Measurements from ENCODE around the gene ACO2.

The ACO2 gene

GRCh38 chr22:41573677-41574076 is 104.8 kb downstream of the ACO2 start:
- no peak for DNase-seq (ENCODE audit: low read depth)
- TF ChIP-seq CTCF (IDR thresholded peaks at IDR 0.05; ENCODE audit: insufficient read depth, low read depth, low read length, missing control alignments): no peak
- no peak overlapping the region for H3K4me3 ChIP-seq (ENCODE audit: low read length)

GRCh38 chr22:41574847-41575381 is 106.0 kb downstream of the ACO2 start:
- TF ChIP-seq CTCF (IDR thresholded peaks at IDR 0.05; ENCODE audit: insufficient read depth, low read depth, low read length, missing control alignments): no peak
- H3K4me3 ChIP-seq (ENCODE audit: low read length): no peak overlapping the region
- DNase-seq (ENCODE audit: low read depth): no peak

GRCh38 chr22:41575533-41575932 is 106.6 kb downstream of the ACO2 start:
- no peak for TF ChIP-seq CTCF (IDR thresholded peaks at IDR 0.05; ENCODE audit: insufficient read depth, low read depth, low read length, missing control alignments)
- DNase-seq (ENCODE audit: low read depth): no peak
- no peak overlapping the region for H3K4me3 ChIP-seq (ENCODE audit: low read length)

GRCh38 chr22:41576877-41577276 is 108.0 kb downstream of the ACO2 start:
- TF ChIP-seq CTCF (IDR thresholded peaks at IDR 0.05; ENCODE audit: insufficient read depth, low read depth, low read length, missing control alignments): peak; percentile 72
- H3K4me3 ChIP-seq (ENCODE audit: low read length): no peak overlapping the region
- peak; percentile 66 for DNase-seq (ENCODE audit: low read depth)

- TF ChIP-seq CTCF (IDR thresholded peaks at IDR 0.05; ENCODE audit: insufficient read depth, low read depth, low read length, missing control alignments): no peak
- DNase-seq (ENCODE audit: low read depth): no peak
- H3K4me3 ChIP-seq (ENCODE audit: low read length): no peak overlapping the region
Measured at GRCh38 chr22:41578114-41578513, 109.2 kb downstream of the ACO2 start.

Data from epithelial cell of esophagus (primary cell).